Lung (tissue), 12 donors: ENCODE measurements around the gene SPAG9. TPM values are rescaled to one million over a fixed set of nuclear protein-coding genes. Genes with fewer than 3 reads are reported as not detected.

Source experiments
- ATAC-seq: fragments of 200-7000 bp; cut with Tn5 transposase; one replicate; pipeline ENCODE4 v1.9.1; 2020; ENCODE audit warnings: moderate number of reproducible peaks; ENCODE audit not compliant: insufficient read depth, low FRiP score
- DNase-seq, 3 donors: peaks; one replicate each; pipeline ENCODE4 v3.0.0-alpha.2; 2013 to 2017
- H3K27ac ChIP-seq, 2 donors: one replicate each; pipeline ENCODE4 v1.5.1; 2013; ENCODE audit warnings: mild to moderate bottlenecking in 2 of 2, moderate library complexity in 2 of 2, control low read depth in 1 of 2, inconsistent platforms in 1 of 2, low read depth in 1 of 2, low read length in 1 of 2
- H3K27me3 ChIP-seq, 3 donors: one replicate each; pipeline ENCODE4 v1.5.1; 2013; ENCODE audit warnings: low read length in 2 of 3; ENCODE audit not compliant: control insufficient read depth in 3 of 3, insufficient read depth in 3 of 3
- H3K36me3 ChIP-seq, 4 donors: one replicate each; pipeline ENCODE4 v1.5.1; 2013; ENCODE audit warnings: low read length in 4 of 4, mild to moderate bottlenecking in 1 of 4, moderate library complexity in 1 of 4; ENCODE audit not compliant: control insufficient read depth in 4 of 4, insufficient read depth in 4 of 4
- H3K4me1 ChIP-seq, 5 donors: one replicate each; pipeline ENCODE4 v1.5.1; 2013; ENCODE audit warnings: low read length in 5 of 5, mild to moderate bottlenecking in 2 of 5, moderate library complexity in 1 of 5; ENCODE audit not compliant: control insufficient read depth in 5 of 5, insufficient read depth in 5 of 5
- H3K4me3 ChIP-seq: one replicate; pipeline ENCODE4 v1.5.1; 2013; ENCODE audit warnings: mild to moderate bottlenecking, control low read depth, moderate library complexity
- H3K9ac ChIP-seq, 2 donors: one replicate each; pipeline ENCODE4 v1.5.1; 2013; ENCODE audit warnings: low read length in 2 of 2, control low read depth in 1 of 2; ENCODE audit not compliant: insufficient read depth in 1 of 2
- H3K9me3 ChIP-seq, 4 donors: one replicate each; pipeline ENCODE4 v1.5.1; 2013; ENCODE audit warnings: low read length in 3 of 4, mild to moderate bottlenecking in 1 of 4, moderate library complexity in 1 of 4; ENCODE audit not compliant: control insufficient read depth in 4 of 4, insufficient read depth in 3 of 4
- WGBS, 2 donors: extraction: QIAGEN DNeasy Blood & Tissue Kit; methylation state at CpG; one replicate each; pipeline ENCODE4 v1.1.7; 2013; 5-methylcytosine and 5-hydroxymethylcytosine counted together
- polyA plus RNA-seq, 2 donors: library from polyadenylated mRNA; stranded (reverse); fragments of 200-250 nt; gene quantifications; one replicate each; pipeline ENCODE4 v1.2.1, GENCODE V29; 2013
- total RNA-seq, 2 donors: library from RNA; depleted of rRNA in 1 of 2; stranded (reverse); fragments of >200 nt in 1 of 2; gene quantifications; one replicate each; pipeline ENCODE4 v1.2.1, GENCODE V29; 2014 to 2021
- TF ChIP-seq, protein P1 (sequence below): IDR thresholded peaks from 2 replicates; pipeline ENCODE4 v1.5.1; 2012; ENCODE audit warnings: mild to moderate bottlenecking; ENCODE audit errors: control extremely low read depth, extremely low read depth
- donor health status: control.
- donor health status: control.
- donor health status: Bipolar disorder and iron deficiency.
- donor health status: healthy.
- donor health status: DM: yes; HTN: yes; CAD: no.

SPAG9 gene
- total and polyA plus RNA-seq, 4 donors, result 37.2 to 174 (median 75.2) TPM

DNA sequence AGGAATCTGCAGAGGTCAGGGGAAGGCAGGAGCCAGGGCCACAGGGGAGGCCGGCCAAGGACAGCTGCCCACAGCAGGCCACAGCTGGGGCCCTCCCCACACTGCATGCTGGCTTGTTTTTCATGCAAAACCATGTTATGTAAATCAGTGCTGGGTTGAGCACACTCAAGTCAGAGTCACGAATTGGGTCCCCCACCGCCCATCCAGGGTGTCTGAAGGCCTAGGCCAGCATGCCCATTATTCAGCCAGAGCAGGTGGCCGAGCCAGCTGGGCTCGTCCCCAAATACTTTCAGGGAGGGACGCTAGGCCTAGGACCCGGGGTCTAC, 203.3 kb downstream of the SPAG9 start:
- Histone ChIP-seq H3K4me1 (peaks cover 0 to 35% (median 0%) of the 10 kb centered on the region in 5 donors), H3K4me3 (no peak overlapping the region), H3K9ac (no peak overlapping the region), H3K27me3 (no peaks in the 10 kb centered on the region), H3K36me3 (no peaks in the 10 kb centered on the region), H3K9me3 (no peaks in the 10 kb centered on the region), H3K27ac (no peak overlapping the region)
- ATAC-seq (no peak), DNase-seq (no peak)
- TF ChIP-seq, protein P1, sequence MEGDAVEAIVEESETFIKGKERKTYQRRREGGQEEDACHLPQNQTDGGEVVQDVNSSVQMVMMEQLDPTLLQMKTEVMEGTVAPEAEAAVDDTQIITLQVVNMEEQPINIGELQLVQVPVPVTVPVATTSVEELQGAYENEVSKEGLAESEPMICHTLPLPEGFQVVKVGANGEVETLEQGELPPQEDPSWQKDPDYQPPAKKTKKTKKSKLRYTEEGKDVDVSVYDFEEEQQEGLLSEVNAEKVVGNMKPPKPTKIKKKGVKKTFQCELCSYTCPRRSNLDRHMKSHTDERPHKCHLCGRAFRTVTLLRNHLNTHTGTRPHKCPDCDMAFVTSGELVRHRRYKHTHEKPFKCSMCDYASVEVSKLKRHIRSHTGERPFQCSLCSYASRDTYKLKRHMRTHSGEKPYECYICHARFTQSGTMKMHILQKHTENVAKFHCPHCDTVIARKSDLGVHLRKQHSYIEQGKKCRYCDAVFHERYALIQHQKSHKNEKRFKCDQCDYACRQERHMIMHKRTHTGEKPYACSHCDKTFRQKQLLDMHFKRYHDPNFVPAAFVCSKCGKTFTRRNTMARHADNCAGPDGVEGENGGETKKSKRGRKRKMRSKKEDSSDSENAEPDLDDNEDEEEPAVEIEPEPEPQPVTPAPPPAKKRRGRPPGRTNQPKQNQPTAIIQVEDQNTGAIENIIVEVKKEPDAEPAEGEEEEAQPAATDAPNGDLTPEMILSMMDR, result no peak
- 80 to 83% methylated on average over 7 of the region's 7 CpGs for whole genome bisulfite sequencing, 2 donors

DNA sequence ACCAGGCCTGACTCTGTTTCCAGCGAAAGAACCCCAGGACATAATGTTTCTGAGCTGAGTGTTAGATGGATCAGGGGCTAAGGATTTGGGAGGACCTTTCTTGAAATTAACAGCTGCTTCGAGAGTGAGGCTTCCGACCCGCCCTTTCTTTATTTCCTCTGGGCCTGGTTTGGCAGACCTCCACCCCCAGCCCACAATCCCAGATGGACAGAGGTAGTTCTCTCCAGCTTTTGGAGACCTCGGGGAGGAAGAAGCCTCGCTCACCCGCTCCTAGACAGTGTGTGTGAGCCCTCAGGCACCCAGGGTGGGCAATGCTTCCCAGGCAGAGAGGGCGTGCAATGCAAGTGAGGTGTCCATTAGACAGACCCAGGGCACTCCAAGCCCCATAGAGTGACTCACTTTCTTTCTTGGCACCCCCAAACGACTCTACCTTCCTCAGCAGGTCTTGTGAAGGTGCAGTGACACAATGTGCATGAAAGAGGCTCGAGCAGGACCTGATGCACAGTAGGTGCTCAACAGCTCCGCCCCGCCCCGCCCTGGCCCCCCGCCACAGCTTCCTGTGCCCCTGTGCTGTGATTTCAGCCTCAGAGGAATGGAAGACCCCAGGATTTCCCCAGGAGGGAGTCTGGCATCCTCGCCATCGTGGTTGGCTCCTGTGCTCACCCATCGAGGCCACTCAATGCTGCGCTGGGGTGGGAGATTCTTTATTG, 203.8 kb downstream of the SPAG9 start:
- Histone ChIP-seq H3K4me3 (no peak overlapping the region), H3K9me3 (no peaks in the 10 kb centered on the region), H3K9ac (no peak overlapping the region), H3K4me1 (peaks cover 0 to 35% (median 0%) of the 10 kb centered on the region in 5 donors), H3K36me3 (no peaks in the 10 kb centered on the region), H3K27me3 (no peaks in the 10 kb centered on the region), H3K27ac (peak overlapping the region in 1 of 2 donors; percentile 9)
- DNase-seq (no peak), ATAC-seq (no peak)
- 77 to 82% methylated on average over 18 of the region's 18 CpGs for WGBS, 2 donors
- TF ChIP-seq, protein P1, result no peak

DNA sequence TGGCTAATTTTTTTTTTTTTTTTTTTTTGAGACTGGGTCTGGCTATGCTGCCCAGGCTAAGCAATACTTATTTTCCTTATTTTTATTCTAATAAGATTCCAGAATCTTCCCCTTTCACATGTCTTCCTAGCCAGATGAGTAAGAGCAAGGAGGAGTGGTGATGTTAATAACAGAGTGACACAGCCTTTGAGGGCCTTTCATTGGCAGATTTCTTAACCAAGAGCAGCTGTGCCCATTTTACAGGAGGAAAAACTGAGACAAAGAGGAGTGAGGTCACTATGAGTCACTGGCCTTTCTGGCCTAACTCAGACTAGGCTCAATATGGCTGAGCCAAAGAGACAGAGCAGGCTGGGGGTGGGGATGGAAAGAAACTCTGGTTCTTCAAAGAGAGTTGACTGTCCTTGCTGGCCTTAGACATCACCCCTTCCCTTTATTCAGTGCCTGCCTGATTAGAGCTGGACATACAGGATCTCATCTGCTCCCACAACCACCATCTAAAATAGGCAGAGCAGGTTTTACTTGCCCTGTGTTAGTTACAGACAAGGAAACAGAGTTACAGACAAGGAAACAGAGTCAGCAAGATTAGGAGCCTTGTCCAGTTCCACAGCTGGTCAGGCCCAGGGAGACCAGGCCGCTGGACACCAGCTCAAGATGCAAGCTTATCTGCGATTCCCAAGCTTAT, 204.5 kb downstream of the SPAG9 start:
- ATAC-seq, result no peak
- Histone ChIP-seq H3K27me3 (no peaks in the 10 kb centered on the region), H3K4me1 (peaks cover 0 to 35% (median 0%) of the 10 kb centered on the region in 5 donors), H3K9me3 (no peaks in the 10 kb centered on the region), H3K27ac (no peak overlapping the region), H3K4me3 (no peak overlapping the region), H3K36me3 (no peaks in the 10 kb centered on the region), H3K9ac (no peak overlapping the region)
- TF ChIP-seq, protein P1, result no peak
- no peak for DNase-seq
- WGBS, 2 donors, result 88 to 92% methylated on average over 2 of the region's 2 CpGs
